ENCODE data around the gene RERE.

RERE gene

GRCh38 chr1:8423692-8424538, 393.5 kb downstream of the RERE start:
- H3K4me1 ChIP-seq (ENCODE audit: control insufficient read depth, insufficient read depth, low read length) = peaks cover 55% of the 10 kb centered on the region
- H3K27me3 ChIP-seq (ENCODE audit: control insufficient read depth, insufficient read depth, low read length) = no peaks in the 10 kb centered on the region
- H3K9ac ChIP-seq (ENCODE audit: low read length) = peak overlapping the region; percentile 75
- peak overlapping the region; percentile 82 for H3K4me3 ChIP-seq (ENCODE audit: low read depth, low read length)
- H3K27ac ChIP-seq (ENCODE audit: low read depth, low read length) = peak overlapping the region; percentile 83
- no peaks in the 10 kb centered on the region for H3K9me3 ChIP-seq (ENCODE audit: control insufficient read depth, insufficient read depth, low read depth, low read length)
- H3K36me3 ChIP-seq (ENCODE audit: control insufficient read depth, insufficient read depth, low read length) = peaks cover 18% of the 10 kb centered on the region; the same call in 1 of the 2 replicates

- peaks cover 23% of the 10 kb centered on the region; the same call in 1 of the 2 replicates for H3K36me3 ChIP-seq (ENCODE audit: control insufficient read depth, insufficient read depth, low read length)
- H3K4me1 ChIP-seq (ENCODE audit: control insufficient read depth, insufficient read depth, low read length) = peaks cover 61% of the 10 kb centered on the region
- H3K4me3 ChIP-seq (ENCODE audit: low read depth, low read length) = peak overlapping the region; percentile 73
Observed at GRCh38 chr1:8423269-8423691, 394.2 kb downstream of the RERE start.

DNA sequence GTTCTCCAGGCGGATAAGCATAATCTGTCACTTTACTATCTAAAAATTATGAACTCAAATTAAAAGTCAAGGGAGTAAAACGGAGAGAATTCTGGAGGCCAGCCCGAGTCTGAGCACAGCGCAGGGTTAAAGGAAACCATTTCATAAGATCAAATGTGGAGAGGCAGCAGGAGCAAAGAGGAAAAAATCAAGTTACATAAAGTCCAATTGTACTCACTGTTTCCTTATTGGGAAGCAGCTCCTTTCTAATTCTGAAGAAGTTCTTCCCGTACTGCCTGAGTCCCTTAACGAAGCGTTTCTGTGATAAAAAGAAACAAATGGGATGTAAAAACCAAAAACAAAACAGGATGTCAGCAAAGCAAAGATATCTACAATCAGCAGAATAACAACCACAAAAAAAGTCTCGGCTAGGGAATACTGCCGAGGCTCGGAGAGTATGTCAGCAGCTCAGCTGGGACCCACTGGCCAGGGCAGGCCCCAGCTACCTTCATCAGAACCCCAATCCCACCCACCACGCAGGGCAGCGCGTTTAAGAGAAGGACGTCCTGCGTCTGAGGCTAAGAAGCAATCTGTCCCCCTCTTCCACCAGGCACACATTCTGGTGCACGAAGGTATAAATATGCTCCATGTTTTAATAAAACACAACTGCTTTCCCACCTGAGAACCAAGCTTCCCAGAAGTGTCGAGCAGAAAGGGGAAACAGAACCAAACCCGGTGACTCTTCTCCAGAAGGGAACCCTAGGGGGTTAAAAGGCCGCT, 394.8 kb downstream of the RERE start:
- Histone ChIP-seq H3K9me3 (ENCODE audit: control insufficient read depth, insufficient read depth, low read depth, low read length) (no peaks in the 10 kb centered on the region), H3K4me1 (ENCODE audit: control insufficient read depth, insufficient read depth, low read length) (peaks cover 67% of the 10 kb centered on the region), H3K36me3 (ENCODE audit: control insufficient read depth, insufficient read depth, low read length) (peaks cover 27% of the 10 kb centered on the region; the same call in 1 of the 2 replicates), H3K9ac (ENCODE audit: low read length) (peak overlapping the region; percentile 74), H3K27me3 (ENCODE audit: control insufficient read depth, insufficient read depth, low read length) (no peaks in the 10 kb centered on the region), H3K27ac (ENCODE audit: low read depth, low read length) (peak overlapping the region; percentile 83), H3K4me3 (ENCODE audit: low read depth, low read length) (peak overlapping the region; percentile 73)

More at GRCh38 chr1:8423269-8423691, 394.2 kb downstream of the RERE start:
- Histone ChIP-seq H3K27me3 (ENCODE audit: control insufficient read depth, insufficient read depth, low read length) (no peaks in the 10 kb centered on the region), H3K9ac (ENCODE audit: low read length) (peak overlapping the region; percentile 74), H3K27ac (ENCODE audit: low read depth, low read length) (peak overlapping the region; percentile 83), H3K9me3 (ENCODE audit: control insufficient read depth, insufficient read depth, low read depth, low read length) (no peaks in the 10 kb centered on the region)

DNA sequence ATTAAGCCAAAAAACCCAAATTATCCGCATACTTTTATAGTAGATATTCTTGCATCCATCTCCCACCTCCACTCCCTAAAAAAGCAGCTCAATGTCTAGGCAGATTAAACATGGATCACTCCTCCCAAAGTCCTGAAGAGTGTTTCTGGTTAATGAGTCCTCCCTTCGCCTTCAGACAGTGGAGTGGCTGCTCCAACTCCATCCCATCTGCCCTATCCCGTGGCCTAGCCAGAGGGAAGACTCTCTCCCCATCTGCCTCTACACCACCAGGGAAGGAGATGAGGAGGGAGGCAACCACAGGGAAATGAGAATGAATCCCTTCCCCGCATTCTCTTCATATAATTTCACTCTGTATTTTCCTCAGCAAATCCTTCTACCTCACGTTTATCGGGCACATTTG, 395.7 kb downstream of the RERE start:
- H3K4me3 ChIP-seq (ENCODE audit: low read depth, low read length) = peak overlapping the region; percentile 73
- no peaks in the 10 kb centered on the region for H3K27me3 ChIP-seq (ENCODE audit: control insufficient read depth, insufficient read depth, low read length)
- H3K4me1 ChIP-seq (ENCODE audit: control insufficient read depth, insufficient read depth, low read length) = peaks cover 75% of the 10 kb centered on the region
- H3K36me3 ChIP-seq (ENCODE audit: control insufficient read depth, insufficient read depth, low read length) = peaks cover 31% of the 10 kb centered on the region; the same call in 1 of the 2 replicates
- no peak overlapping the region for H3K9ac ChIP-seq (ENCODE audit: low read length)
- no peak overlapping the region for H3K27ac ChIP-seq (ENCODE audit: low read depth, low read length)
- no peaks in the 10 kb centered on the region for H3K9me3 ChIP-seq (ENCODE audit: control insufficient read depth, insufficient read depth, low read depth, low read length)

GRCh38 chr1:8420318-8420717, 397.1 kb downstream of the RERE start:
- H3K36me3 ChIP-seq (ENCODE audit: control insufficient read depth, insufficient read depth, low read length) = peaks cover 36% of the 10 kb centered on the region
- peaks cover 69% of the 10 kb centered on the region for H3K4me1 ChIP-seq (ENCODE audit: control insufficient read depth, insufficient read depth, low read length)
- no peak overlapping the region for H3K27ac ChIP-seq (ENCODE audit: low read depth, low read length)
- H3K4me3 ChIP-seq (ENCODE audit: low read depth, low read length) = no peak overlapping the region
- no peaks in the 10 kb centered on the region for H3K9me3 ChIP-seq (ENCODE audit: control insufficient read depth, insufficient read depth, low read depth, low read length)
- no peaks in the 10 kb centered on the region for H3K27me3 ChIP-seq (ENCODE audit: control insufficient read depth, insufficient read depth, low read length)
- no peak overlapping the region for H3K9ac ChIP-seq (ENCODE audit: low read length)

DNA sequence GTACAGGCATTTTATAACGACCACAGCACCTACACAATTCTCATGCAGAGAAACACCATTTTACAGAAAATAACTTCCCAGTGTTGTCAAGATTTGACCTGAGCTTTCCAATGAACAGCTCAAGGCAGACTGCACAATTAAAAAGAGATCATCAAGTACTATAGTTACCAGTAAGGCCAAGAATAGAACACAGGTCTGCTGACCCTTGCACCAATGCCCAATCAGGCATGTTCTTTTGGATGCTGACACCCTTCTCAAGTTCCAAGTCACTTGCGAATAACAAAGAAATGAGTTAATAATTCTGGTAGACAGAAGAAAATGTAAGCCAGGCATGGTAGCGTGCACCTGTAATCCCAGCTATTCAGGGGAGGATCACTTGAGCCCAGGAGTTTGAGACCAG, 397.6 kb downstream of the RERE start:
- H3K4me1 ChIP-seq (ENCODE audit: control insufficient read depth, insufficient read depth, low read length) = peaks cover 65% of the 10 kb centered on the region
- peaks cover 36% of the 10 kb centered on the region for H3K36me3 ChIP-seq (ENCODE audit: control insufficient read depth, insufficient read depth, low read length)
- no peaks in the 10 kb centered on the region for H3K27me3 ChIP-seq (ENCODE audit: control insufficient read depth, insufficient read depth, low read length)
- no peak overlapping the region for H3K4me3 ChIP-seq (ENCODE audit: low read depth, low read length)
- no peak overlapping the region for H3K27ac ChIP-seq (ENCODE audit: low read depth, low read length)
- H3K9ac ChIP-seq (ENCODE audit: low read length) = no peak overlapping the region
- H3K9me3 ChIP-seq (ENCODE audit: control insufficient read depth, insufficient read depth, low read depth, low read length) = no peaks in the 10 kb centered on the region

DNA sequence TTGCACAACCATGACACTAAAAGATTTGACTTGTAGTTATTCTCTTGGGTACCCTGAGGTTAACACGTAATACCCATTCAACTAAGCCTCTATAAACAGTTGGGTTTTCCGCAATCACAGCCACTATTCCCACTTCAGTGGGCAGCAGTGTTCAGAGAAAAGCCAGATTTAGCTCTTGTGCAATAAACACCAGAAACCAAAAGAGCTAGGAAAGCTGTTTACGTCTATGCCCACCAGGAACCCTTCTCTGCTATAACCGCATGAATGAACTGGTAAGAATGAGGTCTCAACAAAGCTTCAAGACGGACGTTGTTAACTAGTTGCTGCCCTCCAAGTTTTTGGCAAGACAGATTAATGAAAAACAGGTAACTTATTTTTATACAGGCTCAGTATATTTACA, 398.3 kb downstream of the RERE start:
- H3K36me3 ChIP-seq (ENCODE audit: control insufficient read depth, insufficient read depth, low read length) = peaks cover 36% of the 10 kb centered on the region
- H3K27me3 ChIP-seq (ENCODE audit: control insufficient read depth, insufficient read depth, low read length) = no peaks in the 10 kb centered on the region
- no peak overlapping the region for H3K4me3 ChIP-seq (ENCODE audit: low read depth, low read length)
- no peak overlapping the region for H3K27ac ChIP-seq (ENCODE audit: low read depth, low read length)
- no peak overlapping the region for H3K9ac ChIP-seq (ENCODE audit: low read length)
- H3K4me1 ChIP-seq (ENCODE audit: control insufficient read depth, insufficient read depth, low read length) = peaks cover 58% of the 10 kb centered on the region
- H3K9me3 ChIP-seq (ENCODE audit: control insufficient read depth, insufficient read depth, low read depth, low read length) = no peaks in the 10 kb centered on the region

DNA sequence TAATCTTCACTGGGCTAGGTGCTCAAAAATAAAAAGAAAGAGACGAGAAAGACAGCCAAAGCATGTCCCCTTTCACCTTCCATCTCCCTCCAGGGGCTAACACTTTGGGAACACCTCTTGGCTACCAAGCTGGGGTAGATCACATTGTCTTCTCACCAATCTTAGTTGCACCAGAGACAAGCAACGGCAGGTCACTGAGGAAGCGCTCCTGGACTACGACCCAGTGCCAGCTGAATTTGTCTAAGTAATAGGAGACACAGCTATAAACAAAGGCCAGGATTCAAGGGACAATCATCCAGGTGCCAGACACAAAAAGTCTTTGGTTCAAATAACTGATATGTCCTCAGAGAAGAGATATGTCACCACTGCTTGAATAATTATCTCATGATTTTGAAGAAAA, 399.1 kb downstream of the RERE start:
- Histone ChIP-seq H3K27me3 (ENCODE audit: control insufficient read depth, insufficient read depth, low read length) (no peaks in the 10 kb centered on the region), H3K36me3 (ENCODE audit: control insufficient read depth, insufficient read depth, low read length) (peaks cover 36% of the 10 kb centered on the region), H3K27ac (ENCODE audit: low read depth, low read length) (no peak overlapping the region), H3K4me3 (ENCODE audit: low read depth, low read length) (no peak overlapping the region), H3K9ac (ENCODE audit: low read length) (no peak overlapping the region), H3K9me3 (ENCODE audit: control insufficient read depth, insufficient read depth, low read depth, low read length) (no peaks in the 10 kb centered on the region), H3K4me1 (ENCODE audit: control insufficient read depth, insufficient read depth, low read length) (peaks cover 58% of the 10 kb centered on the region)

GRCh38 chr1:8417625-8418024, 399.8 kb downstream of the RERE start:
- peaks cover 57% of the 10 kb centered on the region for H3K4me1 ChIP-seq (ENCODE audit: control insufficient read depth, insufficient read depth, low read length)
- H3K9ac ChIP-seq (ENCODE audit: low read length) = no peak overlapping the region
- no peaks in the 10 kb centered on the region for H3K27me3 ChIP-seq (ENCODE audit: control insufficient read depth, insufficient read depth, low read length)
- H3K27ac ChIP-seq (ENCODE audit: low read depth, low read length) = no peak overlapping the region
- peaks cover 39% of the 10 kb centered on the region for H3K36me3 ChIP-seq (ENCODE audit: control insufficient read depth, insufficient read depth, low read length)
- no peaks in the 10 kb centered on the region for H3K9me3 ChIP-seq (ENCODE audit: control insufficient read depth, insufficient read depth, low read depth, low read length)
- no peak overlapping the region for H3K4me3 ChIP-seq (ENCODE audit: low read depth, low read length)

- H3K4me3 ChIP-seq (ENCODE audit: low read depth, low read length) = no peak overlapping the region
- H3K27me3 ChIP-seq (ENCODE audit: control insufficient read depth, insufficient read depth, low read length) = no peaks in the 10 kb centered on the region
- peaks cover 40% of the 10 kb centered on the region for H3K36me3 ChIP-seq (ENCODE audit: control insufficient read depth, insufficient read depth, low read length)
- H3K27ac ChIP-seq (ENCODE audit: low read depth, low read length) = no peak overlapping the region
- no peak overlapping the region for H3K9ac ChIP-seq (ENCODE audit: low read length)
- H3K4me1 ChIP-seq (ENCODE audit: control insufficient read depth, insufficient read depth, low read length) = peaks cover 54% of the 10 kb centered on the region
- no peaks in the 10 kb centered on the region for H3K9me3 ChIP-seq (ENCODE audit: control insufficient read depth, insufficient read depth, low read depth, low read length)
Observed at GRCh38 chr1:8416881-8417280, 400.6 kb downstream of the RERE start.

Measured in HUES6 (cell line).